Ovary (tissue), 3 donors: ENCODE measurements around the gene IQSEC3.

Experiments used
- EP300 ChIP-seq: sonication (generic); formaldehyde crosslinking; IDR thresholded peaks from one replicate; pipeline ENCODE4 v1.6.1; 2017; ENCODE audit warnings: antibody characterized with exemption
- POLR2A ChIP-seq: fragments of 450-650 bp; IDR thresholded peaks from one replicate; pipeline ENCODE4 v1.6.1; 2017; ENCODE audit warnings: antibody characterized with exemption, mild to moderate bottlenecking, moderate library complexity
- TF ChIP-seq, protein P1 (sequence below), 3 donors: fragments of 450-650 bp in 2 of 3; fragments of 200-600 bp in 1 of 3; IDR thresholded peaks; one replicate each; pipeline versions ENCODE4 v1.5.1 to v1.8.0; 2016 to 2022; ENCODE audit warnings: antibody characterized with exemption in 3 of 3, mild to moderate bottlenecking in 1 of 3
- donor health status: DM: no; HTN: no; CAD: no.

DNA sequence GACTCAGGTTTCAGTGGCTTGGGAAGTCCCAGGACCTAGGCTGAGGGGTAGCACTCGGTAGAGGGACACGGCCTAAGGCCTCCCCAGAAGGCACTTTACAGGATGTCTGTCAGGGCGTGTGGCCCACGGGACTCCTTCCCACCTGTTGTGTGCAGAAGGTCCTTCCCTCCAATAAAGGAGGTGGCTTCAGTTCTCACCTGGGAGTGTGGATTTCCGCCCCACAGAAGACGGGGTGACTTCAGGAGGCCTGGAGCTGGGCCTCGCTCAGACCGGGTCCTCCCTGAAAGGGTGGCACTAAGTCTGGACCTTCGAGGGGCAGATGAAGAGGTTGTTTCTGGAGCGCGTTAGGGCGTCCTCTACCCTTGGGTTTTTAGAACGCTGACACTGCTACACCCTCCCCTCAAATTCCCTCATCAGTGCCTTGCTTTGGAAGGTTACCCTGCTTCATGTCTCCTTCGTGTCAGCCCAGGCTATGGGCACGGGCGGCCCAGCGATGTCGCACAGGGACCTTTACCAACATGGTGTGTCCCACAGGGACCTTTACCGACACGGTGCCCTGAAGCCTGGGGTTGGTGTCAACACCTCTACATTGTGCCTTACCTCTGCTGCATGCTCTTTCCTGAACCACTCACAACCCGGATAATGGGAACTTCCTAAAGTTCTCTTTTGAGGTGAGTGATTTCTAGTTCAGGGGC lies 140.3 kb downstream of the IQSEC3 start:
- TF ChIP-seq, protein P1, sequence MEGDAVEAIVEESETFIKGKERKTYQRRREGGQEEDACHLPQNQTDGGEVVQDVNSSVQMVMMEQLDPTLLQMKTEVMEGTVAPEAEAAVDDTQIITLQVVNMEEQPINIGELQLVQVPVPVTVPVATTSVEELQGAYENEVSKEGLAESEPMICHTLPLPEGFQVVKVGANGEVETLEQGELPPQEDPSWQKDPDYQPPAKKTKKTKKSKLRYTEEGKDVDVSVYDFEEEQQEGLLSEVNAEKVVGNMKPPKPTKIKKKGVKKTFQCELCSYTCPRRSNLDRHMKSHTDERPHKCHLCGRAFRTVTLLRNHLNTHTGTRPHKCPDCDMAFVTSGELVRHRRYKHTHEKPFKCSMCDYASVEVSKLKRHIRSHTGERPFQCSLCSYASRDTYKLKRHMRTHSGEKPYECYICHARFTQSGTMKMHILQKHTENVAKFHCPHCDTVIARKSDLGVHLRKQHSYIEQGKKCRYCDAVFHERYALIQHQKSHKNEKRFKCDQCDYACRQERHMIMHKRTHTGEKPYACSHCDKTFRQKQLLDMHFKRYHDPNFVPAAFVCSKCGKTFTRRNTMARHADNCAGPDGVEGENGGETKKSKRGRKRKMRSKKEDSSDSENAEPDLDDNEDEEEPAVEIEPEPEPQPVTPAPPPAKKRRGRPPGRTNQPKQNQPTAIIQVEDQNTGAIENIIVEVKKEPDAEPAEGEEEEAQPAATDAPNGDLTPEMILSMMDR (IDR thresholded peaks at IDR 0.05), result no peak
- TF ChIP-seq POLR2A (no peak), EP300 (no peak)
